ENCODE data around the gene PNPT1.
"Not testable (repeated sequence)": the region's sequence is repeated elsewhere in the genome, so short reads cannot be mapped to it uniquely, and the experiment has no call there.

Gene PNPT1

GRCh38 chr2:55692740-55693139 lies 904 bp downstream of the PNPT1 start:
- in situ Hi-C loops (cut with HindIII; ENCODE audit: low sequenced_read_pairs): not testable (repeated sequence)

- in situ Hi-C loops (cut with HindIII; ENCODE audit: low sequenced_read_pairs): no loop called here
These were observed 21.0 kb downstream of the PNPT1 start for GRCh38 chr2:55672630-55673029.

- in situ Hi-C loops (cut with HindIII; ENCODE audit: low sequenced_read_pairs): no loop called here
These were observed 24.7 kb downstream of the PNPT1 start for GRCh38 chr2:55668956-55669355.

- in situ Hi-C loops (cut with HindIII; ENCODE audit: low sequenced_read_pairs): no loop called here
These were observed 40.4 kb downstream of the PNPT1 start for GRCh38 chr2:55653255-55653654.

GRCh38 chr2:55649211-55649610 lies 44.4 kb downstream of the PNPT1 start:
- in situ Hi-C loops (cut with HindIII; ENCODE audit: low sequenced_read_pairs): no loop called here

GRCh38 chr2:55636831-55637230 lies 56.8 kb downstream of the PNPT1 start:
- in situ Hi-C loops (cut with HindIII; ENCODE audit: low sequenced_read_pairs): loop anchor here (5.0 kb wide), 1 partner anchor 80 kb away; no protein-coding TSS in a partner anchor

GRCh38 chr2:55628931-55629330 lies 64.7 kb downstream of the PNPT1 start:
- in situ Hi-C loops (cut with HindIII; ENCODE audit: low sequenced_read_pairs): no loop called here

- in situ Hi-C loops (cut with HindIII; ENCODE audit: low sequenced_read_pairs): no loop called here
These were observed 65.7 kb downstream of the PNPT1 start for GRCh38 chr2:55627915-55628314.

- in situ Hi-C loops (cut with HindIII; ENCODE audit: low sequenced_read_pairs): no loop called here
These were observed 71.8 kb downstream of the PNPT1 start for GRCh38 chr2:55621802-55622201.

GRCh38 chr2:55620123-55620779 lies 73.4 kb downstream of the PNPT1 start:
- in situ Hi-C loops (cut with HindIII; ENCODE audit: low sequenced_read_pairs): no loop called here

- in situ Hi-C loops (cut with HindIII; ENCODE audit: low sequenced_read_pairs): no loop called here
These were observed 75.2 kb downstream of the PNPT1 start for GRCh38 chr2:55618275-55619055.

- in situ Hi-C loops (cut with HindIII; ENCODE audit: low sequenced_read_pairs): no loop called here
These were observed 75.7 kb downstream of the PNPT1 start for GRCh38 chr2:55618025-55618274.

GRCh38 chr2:55617175-55618024 lies 76.2 kb downstream of the PNPT1 start, which contains the start of gene PPP4R3B:
PPP4R3B (minus strand) TSS chr2:55617622; CDS start chr2:55617285, 337 bp downstream.
- in situ Hi-C loops (cut with HindIII; ENCODE audit: low sequenced_read_pairs): no loop called here

- in situ Hi-C loops (cut with HindIII; ENCODE audit: low sequenced_read_pairs): no loop called here
These were observed 77.0 kb downstream of the PNPT1 start for GRCh38 chr2:55616551-55617174.

GRCh38 chr2:55611997-55612396 lies 81.6 kb downstream of the PNPT1 start:
- in situ Hi-C loops (cut with HindIII; ENCODE audit: low sequenced_read_pairs): no loop called here

- in situ Hi-C loops (cut with HindIII; ENCODE audit: low sequenced_read_pairs): no loop called here
These were observed 82.5 kb downstream of the PNPT1 start for GRCh38 chr2:55610954-55611743.

- in situ Hi-C loops (cut with HindIII; ENCODE audit: low sequenced_read_pairs): no loop called here
These were observed 83.6 kb downstream of the PNPT1 start for GRCh38 chr2:55609938-55610578.

GRCh38 chr2:55609193-55609794 lies 84.3 kb downstream of the PNPT1 start:
- in situ Hi-C loops (cut with HindIII; ENCODE audit: low sequenced_read_pairs): no loop called here

GRCh38 chr2:55607717-55608116 lies 85.9 kb downstream of the PNPT1 start:
- in situ Hi-C loops (cut with HindIII; ENCODE audit: low sequenced_read_pairs): no loop called here
